ENCODE measurements around the gene CHID1.

- TF ChIP-seq CTCF (IDR thresholded peaks at IDR 0.05; ENCODE audit: control extremely low read depth in 1 of 3, insufficient read depth in 1 of 3, low read depth in 1 of 3, low read length in 3 of 3) (no peak), SP2 (IDR thresholded peaks at IDR 0.05; ENCODE audit: low read length) (no peak), POLR2A (IDR thresholded peaks at IDR 0.05; ENCODE audit: control extremely low read depth in 1 of 2, low read depth in 2 of 2, low read length in 2 of 2) (no peak), CEBPB (IDR thresholded peaks at IDR 0.05; ENCODE audit: low read depth, low read length) (no peak), POLR2AphosphoS5 (IDR thresholded peaks at IDR 0.05; ENCODE audit: low read depth, low read length) (no peak), EZH2 (IDR thresholded peaks at IDR 0.05; ENCODE audit: low read depth, low read length, severe bottlenecking) (no peak)
Observed at GRCh38 chr11:921921-922678, 11.5 kb upstream of the CHID1 start.
